ENCODE measurements around the gene PSMD12.

- TF ChIP-seq, protein P1, sequence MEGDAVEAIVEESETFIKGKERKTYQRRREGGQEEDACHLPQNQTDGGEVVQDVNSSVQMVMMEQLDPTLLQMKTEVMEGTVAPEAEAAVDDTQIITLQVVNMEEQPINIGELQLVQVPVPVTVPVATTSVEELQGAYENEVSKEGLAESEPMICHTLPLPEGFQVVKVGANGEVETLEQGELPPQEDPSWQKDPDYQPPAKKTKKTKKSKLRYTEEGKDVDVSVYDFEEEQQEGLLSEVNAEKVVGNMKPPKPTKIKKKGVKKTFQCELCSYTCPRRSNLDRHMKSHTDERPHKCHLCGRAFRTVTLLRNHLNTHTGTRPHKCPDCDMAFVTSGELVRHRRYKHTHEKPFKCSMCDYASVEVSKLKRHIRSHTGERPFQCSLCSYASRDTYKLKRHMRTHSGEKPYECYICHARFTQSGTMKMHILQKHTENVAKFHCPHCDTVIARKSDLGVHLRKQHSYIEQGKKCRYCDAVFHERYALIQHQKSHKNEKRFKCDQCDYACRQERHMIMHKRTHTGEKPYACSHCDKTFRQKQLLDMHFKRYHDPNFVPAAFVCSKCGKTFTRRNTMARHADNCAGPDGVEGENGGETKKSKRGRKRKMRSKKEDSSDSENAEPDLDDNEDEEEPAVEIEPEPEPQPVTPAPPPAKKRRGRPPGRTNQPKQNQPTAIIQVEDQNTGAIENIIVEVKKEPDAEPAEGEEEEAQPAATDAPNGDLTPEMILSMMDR (IDR thresholded peaks at IDR 0.05; ENCODE audit: extremely low read depth in 1 of 2, insufficient read depth in 1 of 2, low read depth in 1 of 2, low read length in 2 of 2), result no peak
- TF ChIP-seq POLR2AphosphoS5 (IDR thresholded peaks at IDR 0.05; ENCODE audit: insufficient read depth, low read depth, low read length), result no peak
- TF ChIP-seq POLR2A (IDR thresholded peaks at IDR 0.05; ENCODE audit: low read depth, low read length), result no peak
Observed at GRCh38 chr17:67375054-67375427, 8.7 kb upstream of the PSMD12 start.
